Activated gamma-delta T cell treated with Interleukin-2 at 50 U/mL for 16 hours (primary cell): ENCODE results near the gene CNOT10.

Experiments
- DNase-seq: peaks from one replicate; pipeline ENCODE4 v3.0.0-alpha.2; 2020

CNOT10 gene

DNA sequence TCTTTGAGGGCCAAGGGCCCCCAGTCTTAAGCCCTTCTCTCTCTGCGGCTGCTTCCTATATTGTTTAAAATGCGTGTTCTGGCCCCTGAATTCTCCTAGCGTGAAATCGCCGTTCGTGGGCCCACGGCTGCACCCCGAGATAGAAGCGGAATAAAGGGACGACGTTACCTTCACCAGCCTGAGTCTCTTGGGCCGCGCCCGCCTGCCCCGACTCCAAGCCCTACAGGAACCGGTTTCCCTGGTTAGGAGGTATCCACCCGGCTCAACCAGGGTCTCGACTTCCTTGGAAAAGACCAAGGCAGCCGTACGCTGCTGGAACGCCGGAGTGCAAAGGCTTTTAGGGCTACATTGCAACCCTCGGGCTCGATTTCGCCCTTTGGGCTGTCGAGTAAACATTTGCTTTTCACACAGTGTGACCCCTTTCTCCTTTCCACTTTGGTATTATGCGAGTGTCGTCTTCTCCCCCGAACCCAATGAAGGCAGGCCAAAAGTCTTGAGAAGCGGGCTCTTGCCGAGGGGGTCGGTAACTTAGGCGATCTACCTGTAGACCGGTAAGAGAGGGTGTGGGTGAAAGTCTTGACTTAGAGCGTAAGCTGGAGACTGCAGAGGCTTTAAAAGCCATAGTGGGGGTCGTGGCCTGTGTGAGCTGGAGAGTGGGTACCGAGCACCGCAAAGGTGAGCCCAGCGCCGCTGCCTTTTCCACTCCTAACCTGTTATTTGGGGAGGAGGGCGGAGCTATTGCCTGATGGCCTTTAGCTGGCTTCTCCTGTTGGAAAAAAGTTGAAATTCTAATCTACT lies 134.8 kb downstream of the CNOT10 start:
- DNase-seq, result no peak

DNA sequence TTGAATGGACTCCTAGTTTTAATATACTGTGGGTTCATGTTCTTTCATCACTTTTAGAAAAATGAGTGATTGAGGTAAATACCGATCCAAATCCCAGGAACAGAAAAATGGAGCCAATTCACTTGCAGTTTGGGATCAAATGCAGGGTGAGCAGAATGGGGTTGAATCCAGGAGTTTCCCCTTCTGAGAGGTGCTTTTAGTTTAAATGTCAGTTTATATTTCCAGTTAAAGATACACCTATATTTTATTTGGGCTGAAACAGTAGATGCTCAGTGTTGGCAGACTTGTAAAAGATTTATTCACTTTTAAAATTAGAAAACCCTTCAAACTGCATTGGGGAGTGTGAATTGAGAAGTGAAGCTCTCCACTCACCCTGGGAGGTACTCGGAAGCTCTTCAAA lies 135.4 kb downstream of the CNOT10 start:
- DNase-seq, result no peak

DNA sequence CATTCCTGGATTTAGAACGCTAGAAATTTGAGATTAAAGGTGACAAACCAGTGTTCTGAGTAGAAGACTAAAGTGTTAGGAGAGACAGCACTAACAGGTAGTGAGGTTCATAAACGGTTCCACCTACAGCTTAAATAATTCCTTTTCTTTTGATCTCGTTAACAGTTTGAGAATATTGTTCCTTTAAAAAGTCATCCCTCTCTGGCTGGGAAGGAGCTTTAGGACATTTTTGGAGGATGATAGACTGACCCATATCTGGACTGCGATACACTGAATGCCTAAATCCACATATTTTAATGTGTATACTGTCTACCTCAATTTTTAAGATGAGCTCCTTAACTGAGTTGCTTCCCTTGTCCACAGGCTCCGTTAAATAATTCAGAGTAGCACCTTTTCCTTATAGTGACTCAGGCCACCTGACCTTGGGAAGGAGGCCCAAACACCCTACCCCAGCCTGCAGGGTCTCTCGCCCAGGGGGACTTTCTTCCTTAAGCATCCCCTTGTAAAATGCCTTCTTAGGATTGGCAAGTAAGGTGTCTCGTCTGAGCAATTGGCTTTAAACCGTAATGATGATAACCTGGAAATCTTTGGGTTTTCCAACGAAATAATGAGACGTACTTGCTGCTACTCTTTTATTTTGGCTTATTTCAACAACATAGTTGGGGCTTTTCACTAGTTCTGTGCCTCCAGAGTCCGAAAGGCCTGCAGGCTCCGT lies 136.1 kb downstream of the CNOT10 start:
- DNase-seq, result no peak

DNA sequence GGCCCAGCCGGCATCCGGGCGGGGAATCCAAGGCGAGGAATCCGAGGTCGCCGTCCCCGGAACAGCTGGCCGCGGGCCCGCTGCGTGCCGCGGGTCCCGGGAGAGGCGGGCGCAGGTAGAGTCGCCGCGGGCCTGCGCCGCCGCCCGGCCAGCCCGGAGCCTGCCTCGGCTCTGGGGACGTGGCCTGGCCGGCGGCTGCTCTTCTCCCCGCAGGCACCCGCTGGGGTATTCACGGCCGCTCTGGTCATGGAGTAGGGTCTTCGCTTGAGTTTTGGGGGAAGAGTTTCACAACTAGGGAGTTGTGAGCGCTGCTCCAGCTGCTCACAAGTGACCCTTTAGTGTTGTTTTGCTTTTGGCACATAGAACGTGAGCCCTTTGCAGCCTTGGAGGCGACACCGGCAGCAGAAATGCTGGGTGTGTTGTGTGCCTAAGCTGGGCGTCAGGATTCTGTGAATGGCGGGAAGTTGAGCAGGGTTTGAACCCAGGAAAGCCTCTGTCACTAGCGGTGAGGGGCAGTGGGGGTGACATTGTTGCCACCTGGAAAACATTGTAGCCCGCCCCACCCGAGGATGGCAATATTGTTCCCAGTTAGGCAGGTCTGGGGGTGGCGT lies 136.8 kb downstream of the CNOT10 start:
- DNase-seq, result no peak

DNA sequence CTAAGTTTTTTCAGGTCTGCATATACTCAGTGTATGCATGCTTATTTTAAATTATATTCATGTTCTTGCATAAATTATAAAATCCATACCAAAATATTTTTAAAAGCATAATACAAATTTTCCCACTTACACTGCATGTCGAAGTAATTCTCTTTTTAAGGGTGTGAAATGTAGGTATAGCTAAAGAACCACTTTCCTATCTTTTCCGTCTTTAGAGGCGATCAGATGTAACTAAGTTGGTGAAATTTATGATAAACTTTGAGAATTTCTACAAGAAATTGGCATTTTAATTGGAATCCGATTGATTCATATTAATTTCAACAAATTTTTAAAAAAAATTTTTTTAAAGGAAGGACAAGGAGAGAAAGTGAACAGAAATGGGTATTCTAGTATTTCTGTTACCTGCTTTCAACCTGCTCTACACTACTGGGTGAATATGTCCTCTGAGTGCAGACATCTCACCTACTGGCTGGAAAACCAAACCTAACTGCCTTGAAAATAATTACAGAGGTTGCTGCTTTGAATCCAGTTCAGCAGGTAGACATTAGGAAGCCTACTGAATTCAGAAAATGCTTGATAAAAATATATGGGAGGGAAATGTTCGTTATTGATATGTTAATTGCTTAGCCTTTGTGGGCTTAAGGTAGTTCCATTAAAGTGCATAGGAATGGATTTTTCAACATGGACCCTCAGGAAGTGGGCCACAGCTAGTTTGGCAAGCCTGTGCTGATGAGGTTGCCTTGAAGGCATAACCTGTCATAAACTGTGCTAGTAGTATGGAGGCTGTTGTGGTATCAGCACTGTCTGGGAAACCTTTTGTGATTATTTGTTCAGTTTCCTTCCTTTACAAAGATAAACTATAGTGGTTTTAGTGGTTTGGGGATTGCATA lies 137.9 kb downstream of the CNOT10 start:
- DNase-seq, result no peak
